EH (cell line): ENCODE measurements around the gene OTUD7B.
"Not testable (repeated sequence)": the region's sequence is repeated elsewhere in the genome, so short reads cannot be mapped to it uniquely, and the experiment has no call there.

Source experiments
- DNase-seq: peaks from one replicate; pipeline ENCODE4 v3.0.0-alpha.2; 2015; ENCODE audit warnings: low read depth

Gene OTUD7B

DNA sequence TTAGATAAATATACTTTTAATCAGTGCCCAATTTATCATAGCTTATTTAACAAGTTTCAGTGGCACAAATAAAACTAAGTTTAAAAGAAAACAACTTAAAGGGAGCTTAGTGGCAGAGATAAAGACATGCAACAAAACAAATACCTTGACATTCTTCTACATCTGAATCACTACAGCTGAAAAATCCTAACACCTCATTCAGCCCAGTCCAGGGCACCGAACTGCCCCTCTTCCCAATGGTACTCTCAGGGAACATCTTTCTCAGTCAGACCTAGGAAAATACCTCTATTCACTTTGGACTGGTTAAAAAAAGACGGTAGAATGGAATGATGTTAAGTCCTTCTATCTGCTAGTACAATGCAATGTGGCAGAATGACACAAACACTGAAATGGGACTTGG is 8.3 kb downstream of the OTUD7B start:
- no peak for DNase-seq

DNA sequence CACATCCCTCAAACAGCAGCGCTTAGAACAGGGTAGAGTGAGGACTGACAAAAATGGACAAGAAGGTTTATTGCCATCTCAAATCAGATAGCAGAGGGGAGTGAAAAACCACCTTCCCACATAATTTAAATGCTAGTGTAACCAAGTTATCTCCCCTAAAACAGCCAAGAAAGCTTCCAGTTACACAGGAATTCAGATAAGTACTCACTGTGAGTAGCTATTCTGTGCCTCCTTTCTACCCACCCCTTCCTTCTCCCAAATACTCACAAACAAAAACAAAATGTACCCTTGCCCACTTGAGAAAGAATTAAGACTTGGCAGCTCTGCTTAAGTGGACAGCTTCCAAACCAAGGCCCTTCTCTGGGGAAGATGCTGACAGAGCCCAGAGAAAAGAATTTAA is 9.1 kb downstream of the OTUD7B start:
- DNase-seq: no peak

DNA sequence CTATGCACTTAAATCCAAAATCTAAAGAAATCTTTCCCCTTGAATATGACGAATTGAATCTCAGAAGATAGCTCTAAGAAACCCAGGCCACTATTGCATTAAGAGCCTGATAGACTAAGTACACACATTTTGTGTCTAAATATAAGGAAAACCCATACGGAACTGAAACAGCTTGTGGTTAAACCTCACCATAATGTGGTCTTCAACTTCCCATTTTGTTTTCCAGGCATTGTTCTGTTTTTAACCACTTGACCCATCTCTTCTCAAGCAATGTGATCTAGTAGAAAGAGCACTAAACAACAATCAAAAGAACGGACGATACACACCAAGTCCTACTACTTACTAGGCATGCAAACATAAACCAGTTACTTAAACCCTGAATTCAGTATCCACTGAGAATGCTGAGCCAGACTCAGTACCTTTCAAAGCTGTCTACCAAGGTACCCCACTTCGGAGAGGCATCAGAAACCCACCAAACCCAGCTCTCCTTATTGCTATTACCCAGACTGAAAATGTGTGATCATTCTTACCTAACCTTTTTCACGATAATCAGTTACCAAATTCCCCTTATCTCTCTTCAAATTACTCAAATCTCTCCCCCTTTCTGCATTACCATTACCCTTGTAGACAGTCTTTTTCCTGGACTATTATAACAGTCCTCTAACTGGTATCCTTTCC is 12.8 kb downstream of the OTUD7B start:
- no peak for DNase-seq

DNA sequence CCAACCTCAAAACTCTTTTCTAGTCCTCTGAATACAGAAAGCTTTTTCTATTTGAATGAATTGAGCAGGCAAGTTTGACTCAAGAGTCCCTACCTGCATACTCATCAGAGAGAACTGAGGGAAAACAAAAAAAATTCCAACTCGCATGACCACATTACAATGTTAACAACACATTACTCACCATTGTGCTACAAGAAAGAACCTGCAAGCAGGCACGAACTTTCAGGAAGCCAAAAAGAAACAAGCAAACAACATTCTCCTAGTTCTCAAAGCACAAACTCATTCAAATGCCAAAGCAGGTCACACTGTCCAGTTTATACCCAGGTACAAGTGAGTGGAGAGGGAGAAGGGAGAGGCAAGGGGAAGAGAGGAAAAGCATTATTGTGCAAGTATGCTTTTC is 14.6 kb downstream of the OTUD7B start:
- peak; percentile 47 for DNase-seq

DNA sequence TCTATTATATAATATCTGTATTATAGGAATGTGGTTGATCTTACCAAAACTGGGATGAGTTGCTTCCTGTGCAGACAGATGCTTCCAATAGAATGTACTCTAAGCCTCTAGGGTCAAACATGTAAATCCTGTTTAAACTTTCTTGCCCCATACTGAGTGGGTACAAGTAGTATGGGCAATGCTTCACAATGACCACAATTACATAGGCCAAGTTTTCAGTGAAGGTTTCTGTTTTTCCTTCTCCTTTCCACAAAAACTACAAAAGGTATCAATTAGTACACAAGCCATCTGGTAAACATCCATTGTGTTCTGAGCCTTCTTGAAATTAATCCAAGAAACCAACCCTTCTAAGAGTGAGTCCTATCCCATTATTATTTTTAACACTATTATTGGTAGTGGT is 16.8 kb downstream of the OTUD7B start:
- DNase-seq: no peak

DNA sequence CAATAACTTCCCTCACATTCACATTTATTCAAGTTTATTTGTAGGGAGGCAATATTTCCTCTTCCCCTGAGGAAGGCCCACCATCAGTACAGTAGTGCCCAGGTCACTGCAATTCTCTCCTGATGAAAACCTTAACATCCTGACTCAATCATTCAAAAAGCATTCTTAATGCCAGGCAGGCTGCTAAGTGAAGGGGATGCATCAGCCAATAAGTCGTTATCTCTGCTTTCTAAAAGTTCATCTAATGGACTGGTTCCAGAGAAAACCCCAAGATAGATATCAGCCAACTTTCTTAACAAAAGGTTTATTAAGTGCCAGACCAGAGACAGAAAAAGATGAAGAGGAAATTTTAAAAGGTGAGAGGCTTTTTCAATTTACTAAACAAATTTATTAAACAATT is 17.3 kb downstream of the OTUD7B start:
- peak; percentile 23 for DNase-seq

DNA sequence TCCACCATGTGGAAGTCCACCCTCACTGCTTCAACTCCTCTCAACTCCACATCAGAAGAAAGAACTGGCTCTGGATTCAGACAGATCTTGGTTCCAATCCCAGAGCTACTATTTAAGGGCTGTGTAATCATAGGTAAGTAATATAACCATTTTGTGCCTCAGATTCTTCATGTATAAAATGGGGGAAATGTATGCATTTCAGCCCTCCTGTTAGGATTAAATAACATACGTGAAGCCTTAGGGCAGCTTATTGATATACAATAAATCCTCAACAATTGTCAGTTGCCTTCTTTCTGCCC is 23.3 kb downstream of the OTUD7B start:
- DNase-seq: no peak

DNA sequence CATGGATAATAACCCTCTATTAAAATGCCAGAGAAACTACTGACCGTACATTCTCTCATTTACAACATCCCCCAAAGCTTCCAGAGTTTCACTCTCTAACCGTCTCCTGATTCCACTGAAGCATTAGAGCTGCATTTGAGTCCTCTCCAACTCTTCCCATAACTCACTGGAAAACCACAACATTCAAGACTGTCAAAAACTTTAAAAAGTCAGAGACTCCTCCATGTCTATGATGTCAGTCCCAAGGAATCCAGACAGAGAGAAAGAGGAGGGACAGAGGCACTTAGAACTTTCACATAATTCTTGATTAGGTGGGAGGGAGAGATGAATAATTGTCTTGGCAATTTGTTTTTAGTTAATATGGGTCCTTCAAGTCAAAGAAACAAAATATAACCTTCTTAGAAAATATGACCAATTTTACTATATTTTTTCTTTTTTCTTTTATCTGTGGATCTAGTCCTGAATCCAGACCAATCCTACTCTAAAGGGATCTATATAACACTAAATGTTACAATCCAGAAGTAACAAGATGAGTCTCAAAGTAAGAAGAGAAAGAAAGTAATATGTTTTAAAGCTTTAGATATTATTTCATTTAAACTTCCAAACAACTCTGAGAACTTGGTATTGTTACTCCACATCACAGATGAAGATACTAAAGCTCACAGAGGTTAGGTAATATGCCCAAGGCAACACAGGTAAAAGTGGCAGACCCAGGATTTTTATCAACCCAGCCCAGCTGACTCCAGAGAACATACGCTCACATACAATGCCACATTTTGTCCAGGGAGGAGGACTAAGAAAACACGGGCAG is 23.8 kb downstream of the OTUD7B start:
- DNase-seq: peak; percentile 96

DNA sequence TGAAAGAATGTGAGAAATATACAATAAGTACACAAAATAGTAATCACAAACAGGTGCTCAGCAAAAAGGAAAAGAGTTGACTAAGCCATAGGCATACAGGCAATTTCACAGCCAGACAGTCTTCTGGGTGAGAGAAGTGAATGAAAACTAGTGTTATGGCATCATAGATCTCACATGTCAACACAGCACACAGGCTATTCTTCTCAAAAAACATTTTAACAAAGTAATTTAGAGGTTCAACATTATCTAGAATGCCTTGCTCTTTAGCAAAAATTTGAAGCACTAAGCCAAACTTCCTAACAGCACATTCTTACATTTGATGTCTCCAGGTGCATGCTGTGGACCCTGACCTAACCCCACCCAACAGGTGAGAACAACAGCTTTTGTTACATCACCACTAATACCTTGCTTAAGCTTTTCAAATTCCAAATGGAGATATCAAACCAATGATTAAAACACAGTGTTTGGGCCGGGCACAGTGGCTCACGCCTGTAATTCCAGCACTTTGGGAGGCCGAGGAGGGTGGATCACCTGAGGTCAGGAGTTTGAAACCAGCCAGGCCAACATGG is 30.5 kb downstream of the OTUD7B start:
- no peak for DNase-seq

DNA sequence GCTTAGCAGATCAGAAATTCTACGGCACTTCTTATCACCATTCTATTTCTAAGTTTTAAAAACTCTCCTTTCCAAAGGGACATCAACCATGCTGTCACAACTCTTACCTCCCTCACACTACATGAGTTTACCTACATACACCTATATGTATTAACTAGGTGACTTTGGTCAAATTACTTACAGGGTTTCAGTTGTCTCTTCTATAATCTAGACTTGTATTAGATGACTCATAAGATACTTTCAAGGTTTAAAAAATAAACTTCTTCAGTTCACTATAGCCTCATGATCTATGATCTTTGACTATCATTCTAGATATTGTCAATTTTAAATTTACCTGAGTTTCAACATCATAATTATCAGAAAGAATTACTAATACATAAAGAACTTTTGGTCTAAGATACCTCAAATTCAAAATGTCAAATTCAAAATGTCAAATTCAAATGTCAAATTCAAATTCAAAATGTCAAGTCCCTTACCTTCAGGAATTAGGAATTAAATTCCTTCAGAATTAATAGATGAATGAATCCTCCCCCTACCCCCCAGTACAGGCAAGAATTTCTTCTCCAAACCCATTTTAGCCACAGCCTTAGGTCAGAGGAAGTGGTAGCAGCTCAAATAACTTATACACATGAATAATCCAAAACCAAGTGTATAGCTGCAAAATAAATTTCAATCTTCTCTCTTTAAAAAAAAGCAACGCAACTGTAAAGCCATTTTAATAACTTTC is 31.1 kb downstream of the OTUD7B start:
- DNase-seq: peak; percentile 32

DNA sequence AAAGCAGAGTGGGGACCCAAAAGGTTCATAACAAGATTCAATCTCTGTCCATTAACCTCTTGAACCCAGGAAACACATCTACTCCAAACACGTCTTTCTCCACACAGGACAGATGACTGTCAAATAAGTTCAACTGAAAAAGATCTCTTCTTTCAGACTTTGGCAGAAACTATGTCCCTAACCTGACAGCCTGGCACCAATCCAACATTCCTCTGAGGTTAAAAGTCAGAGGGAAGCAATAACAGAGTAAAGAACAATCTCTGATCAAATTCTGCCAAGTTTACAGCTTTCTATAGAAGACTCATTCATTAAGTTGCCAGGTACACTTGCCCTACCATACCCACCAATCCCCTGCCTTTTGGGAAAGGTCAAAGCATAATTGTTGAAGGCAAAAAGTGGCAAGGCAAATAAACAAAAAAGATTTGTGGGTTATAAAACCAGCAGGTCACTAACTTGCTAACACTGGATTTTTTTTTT is 31.9 kb downstream of the OTUD7B start:
- DNase-seq: peak; percentile 30

DNA sequence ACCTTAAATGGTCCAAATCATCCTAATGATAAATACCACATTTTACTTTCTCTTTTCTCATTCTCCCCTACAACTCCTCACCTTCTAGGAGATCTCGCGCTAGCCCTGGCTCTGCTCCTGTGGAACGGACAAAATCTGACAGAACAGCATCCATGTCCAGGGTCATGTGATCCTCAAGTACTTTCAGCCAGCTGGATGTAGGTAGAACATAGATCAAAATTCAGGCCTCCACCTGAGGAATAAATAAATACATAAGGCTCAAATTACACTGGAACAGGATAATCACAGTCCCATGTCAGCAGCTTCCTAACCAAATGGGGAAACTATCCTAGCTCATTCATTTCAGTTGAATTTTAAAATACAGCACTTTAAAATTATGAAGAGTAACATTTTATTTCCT is 33.2 kb downstream of the OTUD7B start:
- no peak for DNase-seq

DNA sequence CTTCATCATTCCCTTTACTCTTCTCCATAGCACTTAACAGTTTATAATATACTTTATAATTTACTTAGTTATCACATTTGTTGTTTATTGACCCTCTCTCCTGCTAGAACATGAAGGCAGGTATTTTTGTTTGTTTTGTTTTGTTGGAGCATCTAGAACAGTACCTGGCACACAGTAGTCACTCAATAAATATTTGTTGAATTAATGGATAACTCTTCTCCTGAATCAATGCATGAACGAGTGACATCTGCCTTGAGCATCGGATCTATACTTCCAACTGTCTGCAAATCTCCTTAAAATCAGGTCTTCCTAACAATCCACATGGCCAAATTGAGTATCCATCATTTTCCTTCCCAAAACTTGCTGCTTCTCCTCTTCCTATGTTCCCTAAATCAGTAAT is 38.0 kb downstream of the OTUD7B start:
- no peak for DNase-seq

DNA sequence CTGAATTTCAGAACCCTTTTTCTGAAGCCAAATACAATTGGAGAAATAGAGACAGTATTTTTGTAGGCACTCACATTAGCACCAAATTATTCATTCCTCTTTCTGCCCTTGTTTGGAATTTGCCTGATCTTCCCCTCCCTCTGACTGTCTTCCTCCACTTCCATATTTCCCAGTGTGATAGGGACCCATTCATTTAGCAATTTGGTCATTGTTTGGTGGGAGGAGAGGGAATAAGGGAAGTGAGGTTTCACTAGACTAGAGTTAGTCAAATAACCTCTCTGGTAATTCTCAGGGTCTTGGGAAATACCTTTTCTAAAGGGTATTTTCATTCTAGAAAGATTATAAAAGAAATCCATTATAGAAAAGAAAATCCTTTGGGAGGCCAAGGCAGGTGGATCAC is 42.9 kb downstream of the OTUD7B start:
- DNase-seq: no peak

DNA sequence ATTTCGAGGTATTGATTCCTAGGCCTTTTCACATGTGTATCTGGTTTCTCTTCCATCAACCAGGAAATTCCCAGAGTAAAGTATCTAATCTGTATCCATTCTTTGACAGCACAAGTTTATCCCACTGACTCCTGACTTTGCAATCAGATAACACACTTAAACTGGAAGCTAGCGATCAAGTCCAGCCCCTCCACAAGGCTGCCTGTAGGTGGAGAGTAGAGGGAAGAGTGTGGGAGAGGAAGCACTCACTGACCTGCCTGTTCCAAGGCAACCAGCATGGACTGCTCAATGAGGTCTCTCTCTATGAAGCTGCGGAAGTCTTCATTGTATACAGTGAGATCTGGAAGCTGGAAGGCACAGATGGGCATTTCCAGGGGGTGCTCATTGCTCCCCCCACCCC is 43.5 kb downstream of the OTUD7B start:
- no peak for DNase-seq

DNA sequence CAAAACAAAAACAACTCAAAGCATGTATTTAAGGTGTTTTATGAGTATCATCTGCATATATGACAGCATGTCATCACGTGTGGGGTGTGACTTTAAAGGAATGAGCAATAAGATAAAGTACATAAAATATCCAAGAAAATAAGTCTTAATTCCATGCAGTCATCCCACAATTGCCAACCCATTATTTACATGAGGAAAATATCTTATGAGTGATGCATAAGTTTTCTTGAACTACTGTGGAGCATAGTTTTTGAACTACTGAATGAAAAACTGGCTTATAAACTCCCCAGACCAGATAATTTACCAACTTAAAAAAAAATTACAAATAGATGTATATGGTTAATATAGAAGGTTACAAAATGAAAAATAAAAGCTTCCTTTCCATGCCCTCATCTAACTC is 44.1 kb downstream of the OTUD7B start:
- peak; percentile 21 for DNase-seq

DNA sequence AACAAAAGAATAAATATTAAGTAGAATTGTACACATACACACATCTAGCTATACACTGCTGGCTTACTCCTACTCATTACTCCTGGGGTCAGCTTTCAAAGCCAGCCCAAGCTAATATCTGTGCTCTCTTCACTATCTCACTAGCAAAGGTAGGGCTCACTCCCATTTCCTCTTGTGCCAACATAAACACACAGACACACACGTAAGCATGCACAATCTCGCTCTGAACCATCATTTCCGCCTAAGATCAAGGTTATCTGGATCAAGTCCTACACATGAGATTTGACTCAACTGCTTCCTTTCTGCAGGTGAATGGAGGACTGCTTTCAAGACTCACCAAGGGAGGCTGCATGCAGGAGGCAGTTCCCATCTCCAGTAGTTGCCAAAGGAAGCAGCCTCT is 45.1 kb downstream of the OTUD7B start:
- no peak for DNase-seq

DNA sequence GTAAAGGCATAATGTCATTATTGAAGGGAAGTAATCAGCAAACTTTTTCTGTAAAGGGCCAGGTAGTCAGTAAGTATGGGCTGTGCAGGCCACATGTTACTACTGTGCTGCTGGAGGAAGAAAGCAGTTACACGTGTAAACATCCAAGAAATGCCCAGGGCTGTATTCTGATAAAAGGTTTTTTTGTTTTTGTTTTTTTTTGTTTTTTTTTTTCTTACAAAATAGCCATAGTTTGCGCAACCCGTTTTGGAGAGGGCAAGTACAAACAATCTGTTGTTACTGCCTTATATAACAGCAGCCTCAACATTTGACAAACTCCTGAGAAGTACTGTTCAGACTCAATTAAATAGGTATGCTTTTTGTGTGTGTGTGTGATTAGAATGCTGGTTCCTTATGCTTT is 47.2 kb downstream of the OTUD7B start:
- no peak for DNase-seq

DNA sequence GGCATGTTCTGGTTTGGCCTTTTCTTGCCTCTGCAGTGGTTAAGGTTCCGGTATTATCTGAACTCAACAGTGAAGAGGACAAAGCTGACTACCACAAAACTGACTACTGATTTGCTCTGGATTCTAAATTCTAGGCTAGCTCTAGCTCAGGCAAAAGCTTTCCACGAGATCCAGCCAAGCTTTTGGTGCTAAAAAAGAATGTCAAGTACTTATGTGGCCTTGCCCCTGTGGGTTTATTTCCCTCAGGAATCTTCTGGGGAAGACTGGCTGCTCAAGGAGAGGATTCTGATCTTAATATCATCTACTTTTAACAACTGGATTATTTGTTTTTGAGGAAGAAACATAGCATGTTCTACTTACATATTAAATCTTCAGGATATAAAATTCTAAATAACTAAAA is 47.8 kb downstream of the OTUD7B start:
- peak; percentile 13 for DNase-seq

DNA sequence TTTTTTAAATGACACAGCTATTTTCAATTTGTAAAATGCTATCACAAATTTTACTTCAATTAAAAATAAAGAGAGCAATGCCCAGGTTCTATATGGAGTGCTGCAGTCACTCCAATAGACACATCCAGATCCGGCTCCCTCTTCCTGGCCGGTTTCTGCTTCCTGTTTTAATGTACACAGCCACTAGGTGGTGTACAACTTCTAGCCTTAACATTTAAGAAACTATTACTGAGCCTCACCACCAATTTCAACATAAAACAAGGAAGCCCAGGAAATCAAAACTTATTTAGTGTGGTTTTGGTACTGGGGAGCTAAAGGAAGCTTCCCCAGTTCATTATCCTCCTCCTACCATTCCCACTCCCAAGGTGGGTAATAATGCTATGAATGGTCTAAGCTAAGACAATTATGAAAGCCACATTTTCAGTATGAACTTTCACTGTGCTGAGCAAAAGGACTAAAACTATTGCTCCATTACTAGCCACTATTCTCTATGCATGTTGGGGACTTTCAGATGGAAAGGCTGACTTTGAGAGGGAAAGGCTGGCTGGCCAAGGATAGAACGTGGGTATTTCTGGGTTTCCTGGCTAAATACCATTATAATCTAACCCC is 48.4 kb downstream of the OTUD7B start:
- DNase-seq: peak; percentile 82

DNA sequence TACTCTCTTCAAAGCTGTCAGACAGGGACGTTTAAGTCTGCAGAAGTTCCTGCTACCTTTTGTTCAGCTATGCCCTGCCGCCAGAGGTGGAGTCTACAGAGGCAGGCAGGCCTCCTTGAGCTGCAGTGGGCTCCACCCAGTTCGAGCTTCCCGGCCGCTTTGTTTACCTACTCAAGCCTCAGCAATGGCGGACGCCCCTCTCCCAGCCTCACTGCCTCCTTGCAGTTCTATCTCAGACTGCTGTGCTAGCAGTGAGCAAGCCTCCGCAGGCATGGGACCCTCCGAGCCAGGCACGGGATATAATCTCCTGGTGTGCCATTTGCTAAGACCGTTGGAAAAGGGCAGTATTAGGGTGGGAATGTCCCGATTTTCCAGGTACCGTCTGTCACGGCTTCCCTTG is 53.0 kb downstream of the OTUD7B start:
- DNase-seq: not testable (repeated sequence)

DNA sequence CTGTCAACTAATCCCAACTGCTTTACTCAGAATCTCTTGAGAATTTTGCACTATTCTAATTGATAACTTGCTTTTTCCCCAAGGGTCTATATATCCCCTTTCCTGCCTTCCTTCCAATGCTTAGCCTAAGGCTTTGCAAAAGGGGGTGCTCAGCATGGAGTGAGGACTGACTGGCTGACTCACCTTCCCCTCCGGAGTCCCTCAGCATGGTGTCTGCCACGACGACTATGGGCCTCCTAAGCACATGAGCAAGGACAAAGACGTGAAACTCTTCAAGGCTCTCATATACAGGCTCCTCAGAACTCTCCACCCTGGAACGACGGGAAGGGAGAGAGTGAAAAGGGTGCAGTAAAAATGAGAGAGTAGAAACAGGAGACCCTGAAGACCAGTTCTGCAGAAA is 60.6 kb downstream of the OTUD7B start:
- no peak for DNase-seq
